DND-41 (cell line): ENCODE data around the gene ZFHX3.

Experiments
- ATAC-seq: fragments of 200-7000 bp; cut with Tn5 transposase; 3 replicates; pipeline ENCODE4 v1.9.1; 2021; ENCODE audit warnings: low read depth; ENCODE audit not compliant: insufficient read depth
- DNase-seq: peaks from one replicate; pipeline ENCODE4 v3.0.0-alpha.2; 2020
- H2AFZ ChIP-seq: 2 replicates; pipeline ENCODE4 v1.6.0; 2012; ENCODE audit warnings: low read depth, low read length
- H3K27ac ChIP-seq: 2 replicates; pipeline ENCODE4 v1.5.1; 2012; ENCODE audit warnings: low read length, inconsistent platforms
- H3K27me3 ChIP-seq: fragments of 200-600 bp; sonication (generic); 2 replicates; pipeline ENCODE4 v1.6.0; 2012; ENCODE audit warnings: low read length, mild to moderate bottlenecking, inconsistent platforms; ENCODE audit not compliant: insufficient read depth, poor library complexity
- H3K36me3 ChIP-seq: 2 replicates; pipeline ENCODE4 v1.5.1; 2012; ENCODE audit warnings: low read length, inconsistent platforms; ENCODE audit not compliant: insufficient read depth
- H3K4me1 ChIP-seq: 2 replicates; pipeline ENCODE4 v1.5.1; 2012; ENCODE audit warnings: mild to moderate bottlenecking, low read length; ENCODE audit not compliant: insufficient read depth
- H3K4me2 ChIP-seq: 2 replicates; pipeline ENCODE4 v1.6.0; 2012; ENCODE audit warnings: mild to moderate bottlenecking, moderate library complexity, low read length, inconsistent platforms; ENCODE audit not compliant: insufficient read depth
- H3K4me3 ChIP-seq, 2 experiments: fragments of 200-600 bp in 1 of 2; shearing (Covaris generic) in 1 of 2; 2 replicates each; pipeline ENCODE4 v1.5.1; 2012 to 2016; ENCODE audit warnings: inconsistent platforms in 2 of 2, low read length in 2 of 2, mild to moderate bottlenecking in 2 of 2, low read depth in 1 of 2, moderate library complexity in 1 of 2
- H3K79me2 ChIP-seq: 2 replicates; pipeline ENCODE4 v1.6.0; 2012; ENCODE audit warnings: low read length, inconsistent platforms; ENCODE audit not compliant: insufficient read depth
- H3K9ac ChIP-seq: 2 replicates; pipeline ENCODE4 v1.6.0; 2012; ENCODE audit warnings: low read depth, mild to moderate bottlenecking, inconsistent platforms, low read length, moderate library complexity
- H3K9me3 ChIP-seq: 2 replicates; pipeline ENCODE4 v1.5.1; 2012; ENCODE audit warnings: low read length, moderate library complexity, mild to moderate bottlenecking, inconsistent platforms; ENCODE audit not compliant: insufficient read depth, severe bottlenecking
- H4K20me1 ChIP-seq: 2 replicates; pipeline ENCODE4 v1.6.0; 2012; ENCODE audit warnings: low read length; ENCODE audit not compliant: insufficient read depth
- CTCF ChIP-seq: IDR thresholded peaks from 2 replicates; pipeline ENCODE4 v1.5.1; 2012; ENCODE audit warnings: borderline replicate concordance, low read length, moderate library complexity, mild to moderate bottlenecking; ENCODE audit not compliant: poor library complexity, severe bottlenecking; ENCODE audit errors: extremely low read depth
- EZH2 ChIP-seq: IDR thresholded peaks from 3 replicates; pipeline ENCODE4 v1.6.1; 2012; ENCODE audit warnings: borderline replicate concordance, low read depth, mild to moderate bottlenecking, moderate library complexity, low read length, inconsistent platforms; ENCODE audit not compliant: severe bottlenecking

ZFHX3 gene

GRCh38 chr16:72891291-72892227, 156.4 kb downstream of the ZFHX3 start:
- H3K27me3 ChIP-seq, result no peaks in the 10 kb centered on the region
- no peaks in the 10 kb centered on the region for H3K79me2 ChIP-seq
- peaks cover 12% of the 10 kb centered on the region for H3K36me3 ChIP-seq
- H3K9ac ChIP-seq, result no peak overlapping the region
- no peak for TF ChIP-seq EZH2
- TF ChIP-seq CTCF, result no peak
- ATAC-seq (no peak), DNase-seq (no peak)
- no peaks in the 10 kb centered on the region for H3K4me1 ChIP-seq
- no peak overlapping the region for H2AFZ ChIP-seq
- no peaks in the 10 kb centered on the region for H3K9me3 ChIP-seq
- no peaks in the 10 kb centered on the region for H4K20me1 ChIP-seq
- no peak overlapping the region for H3K27ac ChIP-seq
- H3K4me3 ChIP-seq, result no peak overlapping the region
- H3K4me2 ChIP-seq, result no peak overlapping the region

DNA sequence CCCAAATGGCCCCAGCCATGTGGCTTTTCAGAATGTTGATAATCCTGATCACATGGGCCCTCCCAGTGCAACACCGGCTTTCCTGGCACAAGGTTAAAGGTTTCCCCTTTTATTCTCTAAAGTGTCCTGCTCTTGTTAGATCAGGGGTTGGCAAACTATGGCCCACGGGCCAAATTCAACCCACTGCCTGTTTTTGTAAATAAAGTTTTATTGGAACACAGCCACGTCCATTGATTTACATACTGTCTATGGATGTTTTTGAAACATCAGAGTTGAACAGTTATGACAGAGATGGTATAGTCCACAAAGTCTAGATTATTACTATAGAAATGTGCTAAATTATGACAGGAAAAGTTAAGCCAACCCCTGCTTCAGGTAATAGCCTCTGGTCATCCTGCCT, 157.3 kb downstream of the ZFHX3 start:
- Histone ChIP-seq H3K9ac (no peak overlapping the region), H3K9me3 (no peaks in the 10 kb centered on the region), H3K79me2 (no peaks in the 10 kb centered on the region), H3K4me3 (no peak overlapping the region), H3K27me3 (no peaks in the 10 kb centered on the region), H3K4me1 (no peaks in the 10 kb centered on the region), H3K4me2 (no peak overlapping the region), H3K27ac (no peak overlapping the region), H3K36me3 (peaks cover 18% of the 10 kb centered on the region), H2AFZ (no peak overlapping the region), H4K20me1 (no peaks in the 10 kb centered on the region)
- no peak for TF ChIP-seq CTCF
- no peak for TF ChIP-seq EZH2
- DNase-seq (no peak), ATAC-seq (no peak)

DNA sequence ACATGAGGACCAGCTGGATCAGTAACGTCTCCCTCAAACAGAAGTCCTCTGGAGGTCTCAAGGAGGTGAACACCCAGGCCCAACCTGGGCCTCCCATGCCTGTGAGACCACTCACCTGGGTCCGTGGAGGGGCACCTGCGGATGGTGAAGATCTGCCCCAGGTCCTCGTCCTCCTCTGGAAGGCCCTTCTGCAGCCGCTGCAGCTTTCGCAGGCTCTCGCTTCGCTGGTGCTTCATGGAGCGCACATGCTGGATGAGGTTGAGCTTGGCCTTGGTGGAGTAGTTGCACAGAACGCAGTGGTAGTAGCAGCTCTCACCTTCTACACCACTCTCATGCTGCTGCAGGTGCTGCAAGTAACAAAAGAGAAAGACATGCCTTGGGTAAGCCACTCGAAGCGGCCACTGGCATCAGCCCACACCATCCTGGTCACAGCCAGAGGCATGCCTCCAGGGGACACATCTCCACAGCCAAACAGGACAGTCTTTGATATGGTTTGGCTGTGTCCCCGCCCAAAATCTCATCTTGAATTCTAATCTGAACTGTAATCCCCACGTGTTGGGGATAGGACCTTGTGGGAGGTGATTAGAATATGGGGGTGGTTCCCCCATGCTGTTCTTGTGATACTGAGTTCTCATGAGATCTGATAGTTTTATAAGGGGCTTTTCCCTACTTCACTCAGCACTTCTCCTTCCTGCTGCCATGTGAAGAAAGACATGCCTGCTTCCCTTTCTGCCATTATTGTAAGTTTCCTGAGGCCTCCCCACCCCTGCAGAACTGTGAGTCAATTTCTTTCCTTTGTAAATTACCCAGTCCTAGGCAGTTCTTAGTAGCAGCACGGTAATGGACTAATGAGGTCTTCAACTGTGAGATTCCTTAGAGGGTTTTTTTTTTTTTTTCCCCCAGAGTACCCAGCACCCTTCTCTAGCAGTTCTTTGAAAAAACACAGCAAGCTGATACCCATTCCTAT, 158.0 kb downstream of the ZFHX3 start:
- Histone ChIP-seq H3K27ac (no peak overlapping the region), H3K9me3 (no peaks in the 10 kb centered on the region), H3K36me3 (peaks cover 20% of the 10 kb centered on the region), H4K20me1 (no peaks in the 10 kb centered on the region), H3K79me2 (no peaks in the 10 kb centered on the region), H3K27me3 (no peaks in the 10 kb centered on the region), H3K4me2 (no peak overlapping the region), H3K4me1 (no peaks in the 10 kb centered on the region), H3K4me3 (no peak overlapping the region), H2AFZ (no peak overlapping the region), H3K9ac (no peak overlapping the region)
- no peak for ATAC-seq
- no peak for DNase-seq
- TF ChIP-seq CTCF, result no peak
- no peak for TF ChIP-seq EZH2
